Endothelial cell of umbilical vein (primary cell): Measurements from ENCODE around the gene MATCAP1. TPM values are rescaled to one million over a fixed set of nuclear protein-coding genes. Genes with fewer than 3 reads are reported as not detected.

Source experiments
- BruUV-seq: library from RNA; stranded (reverse); fragments of 400-500 nt; replicated peaks from 2 replicates; lab custom pipeline; 2021; lab: Mats Ljungman, UMichigan
- CTCF ChIA-PET: fragments of 300-600, 350-600 bp; sonication (Branson Sonifier 250); formaldehyde crosslinking; loops from one replicate; lab custom pipeline; 2021; ENCODE audit warnings: antibody characterized with exemption, inconsistent platforms; lab: Charles Lee
- POLR2A ChIA-PET: fragments of 300-600, 350-600 bp; sonication (Branson Sonifier 250); formaldehyde crosslinking; loops from one replicate; lab custom pipeline; 2021; ENCODE audit warnings: antibody characterized with exemption, inconsistent platforms; lab: Charles Lee
- DNase-seq: peaks from one replicate; pipeline ENCODE4 v3.0.0-alpha.2; 2011; ENCODE audit warnings: low read depth, low spot score
- FAIRE-seq: peaks from 2 replicates; lab custom pipeline; 2011; peaks lifted over from hg19 to GRCh38; lab: Jason Lieb, UNC
- H2AFZ ChIP-seq: 2 replicates; pipeline ENCODE4 v1.6.0; 2012; ENCODE audit warnings: low read depth, low read length, control low read depth, inconsistent platforms
- H3K27ac ChIP-seq: 2 replicates; pipeline ENCODE4 v1.5.1; 2011; ENCODE audit warnings: low read depth, mild to moderate bottlenecking, control low read depth, low read length, moderate library complexity; ENCODE audit not compliant: insufficient read depth
- H3K27me3 ChIP-seq, 2 experiments: 2 replicates each; pipeline versions ENCODE4 v1.6.0 to v1.6.1; 2011; ENCODE audit warnings: low read length in 2 of 2, mixed read lengths in 1 of 2; ENCODE audit not compliant: control insufficient read depth in 2 of 2, insufficient read depth in 2 of 2
- H3K36me3 ChIP-seq, 2 experiments: 2 replicates in 1 of 2; 3 replicates in 1 of 2; pipeline ENCODE4 v1.5.1; 2011; ENCODE audit warnings: low read length in 2 of 2, mild to moderate bottlenecking in 1 of 2, moderate library complexity in 1 of 2; ENCODE audit not compliant: control insufficient read depth in 2 of 2, insufficient read depth in 2 of 2; ENCODE audit errors: extremely low read depth in 1 of 2
- H3K4me1 ChIP-seq: 3 replicates; pipeline ENCODE4 v1.5.1; 2011; ENCODE audit warnings: mild to moderate bottlenecking, low read length; ENCODE audit not compliant: control insufficient read depth, insufficient read depth; ENCODE audit errors: extremely low read depth
- H3K4me2 ChIP-seq: 2 replicates; pipeline ENCODE4 v1.6.1; 2011; ENCODE audit warnings: low read length, control low read depth, mixed read lengths; ENCODE audit not compliant: insufficient read depth
- H3K4me3 ChIP-seq, 3 experiments: fragments of 200-600 bp in 1 of 3; sonication (generic), shearing (Covaris generic) in 1 of 3; replicated peaks in 1 of 3; 2 replicates each; pipeline ENCODE4 v1.5.1; 2011 to 2016; ENCODE audit warnings: control low read depth in 3 of 3, low read length in 3 of 3, mild to moderate bottlenecking in 2 of 3, inconsistent platforms in 1 of 3, low read depth in 1 of 3, moderate library complexity in 1 of 3; ENCODE audit not compliant: insufficient read depth in 1 of 3
- H3K79me2 ChIP-seq: 2 replicates; pipeline ENCODE4 v1.6.0; 2012; ENCODE audit warnings: low read length, inconsistent platforms; ENCODE audit not compliant: control insufficient read depth, insufficient read depth
- H3K9ac ChIP-seq: replicated peaks from 2 replicates; pipeline ENCODE3; 2011; ENCODE audit warnings: low read length, control low read depth; ENCODE audit not compliant: insufficient read depth; ENCODE audit errors: extremely low read depth
- H3K9me1 ChIP-seq: replicated peaks from 3 replicates; pipeline ENCODE4 v1.6.0; 2011; ENCODE audit warnings: mild to moderate bottlenecking, low read length; ENCODE audit not compliant: control insufficient read depth, insufficient read depth; ENCODE audit errors: extremely low read depth
- H3K9me3 ChIP-seq: replicated peaks from 2 replicates; pipeline ENCODE4 v1.5.1; 2012; ENCODE audit warnings: low read length, inconsistent platforms; ENCODE audit not compliant: control insufficient read depth, insufficient read depth
- H4K20me1 ChIP-seq: replicated peaks from 2 replicates; pipeline ENCODE3; 2011; ENCODE audit warnings: mild to moderate bottlenecking, low read length; ENCODE audit not compliant: control insufficient read depth, insufficient read depth; ENCODE audit errors: extremely low read depth
- CTCF ChIP-seq, 2 donors: IDR thresholded peaks; 1 replicate in 1 of 2; 2 replicates in 1 of 2; pipeline ENCODE4 v1.5.1; 2011; ENCODE audit warnings: low read length in 2 of 2, mild to moderate bottlenecking in 2 of 2, moderate library complexity in 2 of 2, control low read depth in 1 of 2, inconsistent platforms in 1 of 2, low read depth in 1 of 2; ENCODE audit not compliant: insufficient read depth in 1 of 2; ENCODE audit errors: extremely low read depth in 1 of 2
- FOS ChIP-seq: IDR thresholded peaks from 2 replicates; pipeline ENCODE4 v1.6.1; 2011; ENCODE audit warnings: mild to moderate bottlenecking, low read length, moderate library complexity, borderline replicate concordance; ENCODE audit not compliant: insufficient read depth
- POLR2AphosphoS5 ChIP-seq: IDR thresholded peaks from 2 replicates; pipeline ENCODE4 v1.6.1; 2012; ENCODE audit warnings: low read depth, mild to moderate bottlenecking, control low read depth, low read length, moderate library complexity; ENCODE audit not compliant: insufficient read depth
- dilution Hi-C: fragments of 300-500 bp; cut with MboI; formaldehyde crosslinking; loops from one replicate; pipeline ENCODE4 v1.15.0; 2019; ENCODE audit warnings: low sequenced_read_pairs; ENCODE audit not compliant: extremely low pct_ligation_motif_present
- intact Hi-C: fragments of 100-400 bp; cut with micrococcal nuclease; formaldehyde crosslinking; loops from one replicate; pipeline ENCODE4 v1.10.0; 2022
- polyA plus RNA-seq, 4 experiments: library from polyadenylated mRNA; depleted of rRNA in 3 of 4; stranded (reverse) in 3 of 4; unstranded in 1 of 4; fragments of >200 nt; gene quantifications; 2 replicates each; pipeline versions ENCODE4 v1.2.1 to v1.2.3, GENCODE V29; 2011 to 2012; ENCODE audit warnings: missing spikeins in 1 of 4
- total RNA-seq: library from RNA; stranded (reverse); gene quantifications from 2 replicates; pipeline ENCODE4 v1.2.3, GENCODE V29; 2021

The MATCAP1 gene
- total and polyA plus RNA-seq, 2 donors (not counting 3 experiments of a cell fraction or from before 2014, with no cell fraction given), result 44.5 to 53.3 TPM

- Histone ChIP-seq H3K27ac (no peak overlapping the region), H3K4me2 (no peak overlapping the region), H3K27me3 (no peaks in the 10 kb centered on the region), H2AFZ (no peak overlapping the region), H4K20me1 (no peaks in the 10 kb centered on the region), H3K79me2 (no peaks in the 10 kb centered on the region), H3K9me3 (no peaks in the 10 kb centered on the region), H3K9ac (no peak overlapping the region), H3K36me3 (peaks cover 2 to 43% of the 10 kb centered on the region in 2 experiments), H3K4me3 (no peak overlapping the region), H3K4me1 (peaks cover 2% of the 10 kb centered on the region), H3K9me1 (no peaks in the 10 kb centered on the region)
- TF ChIP-seq FOS, result no peak
- DNase-seq (no peak), FAIRE-seq (no peak)
- no TSS peak for BruUV-seq
- CTCF ChIA-PET, result interaction anchor here (0.9 to 1.6 kb wide), 3 partner anchors 10 to 47 kb away, joined by 3 to 6 read pairs (median 5); partner anchors contain the start of gene E2F4
- dilution Hi-C loops, result no loop called here
- intact Hi-C loops, result no loop called here
- POLR2A ChIA-PET, result interaction anchor here (0.6 kb wide), 1 partner anchor 56 kb away, joined by 3 read pairs; no protein-coding TSS in a partner anchor
These were observed 18.7 kb upstream of the MATCAP1 start for GRCh38 chr16:67202426-67202825.

GRCh38 chr16:67201411-67202345 lies 17.9 kb upstream of the MATCAP1 start:
- Histone ChIP-seq H3K9me3 (no peaks in the 10 kb centered on the region), H4K20me1 (no peaks in the 10 kb centered on the region), H3K9me1 (no peaks in the 10 kb centered on the region), H3K9ac (no peak overlapping the region), H2AFZ (no peak overlapping the region), H3K27ac (no peak overlapping the region), H3K4me1 (peaks cover 2% of the 10 kb centered on the region), H3K4me2 (no peak overlapping the region), H3K36me3 (peaks cover 9 to 50% of the 10 kb centered on the region in 2 experiments), H3K79me2 (peaks cover 2% of the 10 kb centered on the region), H3K27me3 (no peaks in the 10 kb centered on the region), H3K4me3 (no peak overlapping the region)
- TF ChIP-seq CTCF (IDR thresholded peaks at IDR 0.05; ENCODE audit: extremely low read depth in 1 of 2, insufficient read depth in 1 of 2, low read depth in 1 of 2, low read length in 2 of 2) (no peak), POLR2AphosphoS5 (no peak), FOS (no peak)
- FAIRE-seq, result no peak
- no peak for DNase-seq
- BruUV-seq, result no TSS peak
- dilution Hi-C loops, result no loop called here
- CTCF ChIA-PET, result interaction anchor here (0.9 to 1.6 kb wide), 3 partner anchors 9 to 46 kb away, joined by 3 to 6 read pairs (median 5); partner anchors contain the start of gene E2F4
- POLR2A ChIA-PET, result interaction anchor here (0.6 kb wide), 2 partner anchors 56 to 137 kb away, joined by 3 read pairs; no protein-coding TSS in a partner anchor
- intact Hi-C loops, result no loop called here
